Erythroblast (primary cell): ENCODE results near the gene CDH15.

Experiments used
- GATA1 ChIP-seq: IDR thresholded peaks from 2 replicates; pipeline ENCODE4 v1.6.1; 2011; ENCODE audit warnings: low read depth, mild to moderate bottlenecking, control low read depth, low read length, moderate library complexity
- POLR2A ChIP-seq: IDR thresholded peaks from 2 replicates; pipeline ENCODE4 v1.6.1; 2011; ENCODE audit warnings: mild to moderate bottlenecking, low read length

GRCh38 chr16:89209522-89210044 is 38.0 kb downstream of the CDH15 start:
- no peak for TF ChIP-seq POLR2A
- TF ChIP-seq GATA1, result no peak
